Umbilical cord (tissue), 2 donors: ENCODE data around the gene SCNM1. TPM values are rescaled to one million over a fixed set of nuclear protein-coding genes. Genes with fewer than 3 reads are reported as not detected.
A peak's percentile ranks its signal among the peaks of the same experiment; 100 is the strongest.
"Not testable (repeated sequence)": the region's sequence is repeated elsewhere in the genome, so short reads cannot be mapped to it uniquely, and the experiment has no call there.

Experiments used
- DNase-seq: peaks from one replicate; pipeline ENCODE4 v3.0.0-alpha.2; 2015; ENCODE audit warnings: low spot score
- total RNA-seq: library from RNA; depleted of rRNA; stranded (reverse); fragments of >200 nt; gene quantifications from one replicate; pipeline ENCODE4 v1.2.3, GENCODE V29; 2014; ENCODE audit warnings: low replicate concordance; ENCODE audit not compliant: insufficient read depth

The SCNM1 gene
- total RNA-seq, 1 donor from 2014 or later, result 10.1 TPM

- DNase-seq, result no peak
Measured at GRCh38 chr1:151193304-151193703, 27.4 kb downstream of the SCNM1 start.

GRCh38 chr1:151193856-151194255 is 27.9 kb downstream of the SCNM1 start:
- no peak for DNase-seq

GRCh38 chr1:151194894-151195594 is 29.1 kb downstream of the SCNM1 start:
- peak; percentile 78 for DNase-seq

- DNase-seq, result peak; percentile 88
Measured at GRCh38 chr1:151196292-151196800, 30.4 kb downstream of the SCNM1 start.

GRCh38 chr1:151197863-151198253 is 31.9 kb downstream of the SCNM1 start:
- no peak for DNase-seq

- peak; percentile 99 for DNase-seq
Measured at GRCh38 chr1:151198254-151199127, 32.5 kb downstream of the SCNM1 start, which contains the start of gene PIP5K1A. Gene PIP5K1A, plus strand, starts transcription at chr1:151198552. Its CDS starts 445 bp downstream, at chr1:151198997.

GRCh38 chr1:151199873-151200581 is 34.1 kb downstream of the SCNM1 start:
- DNase-seq, result peak; percentile 67

- not testable (repeated sequence) for DNase-seq
Measured at GRCh38 chr1:151205381-151205965, 39.5 kb downstream of the SCNM1 start.

GRCh38 chr1:151210830-151211229 is 44.9 kb downstream of the SCNM1 start:
- no peak for DNase-seq

- DNase-seq, result no peak
Measured at GRCh38 chr1:151211972-151212705, 46.2 kb downstream of the SCNM1 start.

- no peak for DNase-seq
Measured at GRCh38 chr1:151213560-151213959, 47.6 kb downstream of the SCNM1 start.

Other genes with a start within 250 kb of the SCNM1 start
- 38.8 TPM for gene SETDB1, start 239.8 kb upstream of the SCNM1 start, total RNA-seq
- 55.9 TPM for gene CERS2, start 191.3 kb upstream of the SCNM1 start, total RNA-seq
- not detected for gene ANXA9, start 183.9 kb upstream of the SCNM1 start, total RNA-seq
- gene MINDY1, start 159.2 kb upstream of the SCNM1 start, total RNA-seq, result 13.5 TPM
- gene PRUNE1, start 157.7 kb upstream of the SCNM1 start, total RNA-seq, result 22.6 TPM
- 13.7 TPM for gene BNIPL, start 129.6 kb upstream of the SCNM1 start, total RNA-seq
- gene C1orf56, start 118.4 kb upstream of the SCNM1 start, total RNA-seq, result 2.4 TPM
- 33.5 TPM for gene CDC42SE1, start 106.5 kb upstream of the SCNM1 start, total RNA-seq
- 4.1 TPM for gene MLLT11, start 105.7 kb upstream of the SCNM1 start, total RNA-seq
- 11.1 TPM for gene GABPB2, start 95.4 kb upstream of the SCNM1 start, total RNA-seq
- gene SEMA6C, start 19.5 kb upstream of the SCNM1 start, total RNA-seq, result 4.8 TPM
- gene TNFAIP8L2, start 9.5 kb upstream of the SCNM1 start, total RNA-seq, result 2.2 TPM
- 4.8 TPM for gene LYSMD1, start 242 bp upstream of the SCNM1 start, total RNA-seq
- not detected for gene TMOD4, start 9.8 kb downstream of the SCNM1 start, total RNA-seq
- 61.4 TPM for gene VPS72, start 24.1 kb downstream of the SCNM1 start, total RNA-seq
- gene PIP5K1A, start 32.4 kb downstream of the SCNM1 start, total RNA-seq, result 61.9 TPM
- 134 TPM for gene PSMD4, start 88.6 kb downstream of the SCNM1 start, total RNA-seq
- gene ZNF687, start 116.2 kb downstream of the SCNM1 start, total RNA-seq, result 11.1 TPM
- 44.3 TPM for gene PI4KB, start 161.3 kb downstream of the SCNM1 start, total RNA-seq
- gene RFX5, start 181.1 kb downstream of the SCNM1 start, total RNA-seq, result 14.0 TPM
- gene SELENBP1, start 206.6 kb downstream of the SCNM1 start, total RNA-seq, result 39.5 TPM
- gene PSMB4, start 233.4 kb downstream of the SCNM1 start, total RNA-seq, result 222 TPM